Measurements from ENCODE around the gene KIR3DL2.
"Not testable (repeated sequence)": the region's sequence is repeated elsewhere in the genome, so short reads cannot be mapped to it uniquely, and the experiment has no call there.

GRCh38 chr19:54898685-54899084 lies 48.4 kb downstream of the KIR3DL2 start:
- TF ChIP-seq EP300, POLR2A (IDR thresholded peaks at IDR 0.05): not testable (repeated sequence)

Measured in upper lobe of left lung (tissue), 4 donors.